HepG2 (cell line): Measurements from ENCODE around the gene WSB2. TPM values are rescaled to one million over a fixed set of nuclear protein-coding genes. Genes with fewer than 3 reads are reported as not detected.

Experiments used
- FOXA3 ChIP-seq: IDR thresholded peaks from 2 replicates; pipeline ENCODE4 v1.6.1; 2016; ENCODE audit warnings: missing genetic modification reagents, missing compliant biosample characterization
- GABPB1 ChIP-seq: IDR thresholded peaks from 2 replicates; pipeline ENCODE4 v1.6.1; 2016; ENCODE audit warnings: mild to moderate bottlenecking, missing genetic modification reagents, moderate library complexity, missing compliant biosample characterization
- GFI1 ChIP-seq: sonication (generic); formaldehyde crosslinking; IDR thresholded peaks from 2 replicates; pipeline ENCODE4 v1.5.0; 2020; ENCODE audit warnings: missing genetic modification reagents, mild to moderate bottlenecking, borderline replicate concordance
- KMT2A ChIP-seq: sonication (generic); formaldehyde crosslinking; IDR thresholded peaks from 2 replicates; pipeline ENCODE4 v1.4.0; 2020; ENCODE audit warnings: missing genetic modification reagents
- MIXL1 ChIP-seq: IDR thresholded peaks from 2 replicates; pipeline ENCODE4 v1.6.1; 2016
- MXD1 ChIP-seq: sonication (generic); formaldehyde crosslinking; IDR thresholded peaks from 2 replicates; pipeline ENCODE4 v1.4.0; 2020; ENCODE audit warnings: mild to moderate bottlenecking, missing genetic modification reagents
- PAF1 ChIP-seq: IDR thresholded peaks from 2 replicates; pipeline ENCODE4 v1.6.1; 2016; ENCODE audit warnings: missing genetic modification reagents, missing compliant biosample characterization
- ZBTB40 ChIP-seq, 2 experiments: fragments of 450-650 bp in 1 of 2; sonication (generic) in 1 of 2; formaldehyde crosslinking in 1 of 2; IDR thresholded peaks; 2 replicates each; pipeline versions ENCODE4 v1.6.1 to v1.8.0; 2016 to 2022; ENCODE audit warnings: antibody characterized with exemption in 1 of 2, mild to moderate bottlenecking in 1 of 2, missing genetic modification reagents in 1 of 2
- ZNF354B ChIP-seq: sonication (generic); formaldehyde crosslinking; IDR thresholded peaks from 2 replicates; pipeline ENCODE4 v1.8.0; 2022; ENCODE audit warnings: mild to moderate bottlenecking, missing genetic modification reagents
- ZNF451 ChIP-seq: sonication (generic); formaldehyde crosslinking; IDR thresholded peaks from 2 replicates; pipeline ENCODE4 v1.5.0; 2020; ENCODE audit warnings: mild to moderate bottlenecking, missing genetic modification reagents
- ZNF619 ChIP-seq: sonication (generic); formaldehyde crosslinking; IDR thresholded peaks from 2 replicates; pipeline ENCODE4 v1.4.0; 2020; ENCODE audit warnings: mild to moderate bottlenecking, missing genetic modification reagents
- ZNF777 ChIP-seq: sonication (generic); formaldehyde crosslinking; IDR thresholded peaks from 2 replicates; pipeline ENCODE4 v1.4.0; 2020; ENCODE audit warnings: missing genetic modification reagents
- polyA plus RNA-seq, 8 experiments: library from polyadenylated mRNA; depleted of rRNA in 3 of 8; stranded (reverse) in 7 of 8; unstranded in 1 of 8; fragments of >200 nt; fragmentation: Illumina TruSeq in 4 of 8; extraction: Trizol in 4 of 8; gene quantifications; 2 replicates each; pipeline versions ENCODE4 v1.2.1 to v1.2.3, GENCODE V29; 2011 to 2016; ENCODE audit warnings: low read depth in 4 of 8, missing spikeins in 1 of 8, mixed read lengths in 1 of 8; ENCODE audit not compliant: insufficient read depth in 1 of 8
- total RNA-seq, 5 experiments: library from RNA; depleted of rRNA; stranded (reverse); fragments of >200 nt; fragmentation: Illumina TruSeq; extraction: Trizol; gene quantifications; 2 replicates each; pipeline ENCODE4 v1.2.3, GENCODE V29; 2016; ENCODE audit warnings: low read depth in 1 of 5
- TF ChIP-seq, protein P1 (sequence below): IDR thresholded peaks from 2 replicates; pipeline ENCODE4 v1.6.1; 2016; ENCODE audit warnings: low read depth
- TF ChIP-seq, protein P2 (sequence below): sonication (generic); formaldehyde crosslinking; IDR thresholded peaks from 2 replicates; pipeline ENCODE4 v1.5.0; 2020; ENCODE audit warnings: missing genetic modification reagents
- TF ChIP-seq, protein P3 (sequence below): sonication (generic); formaldehyde crosslinking; IDR thresholded peaks from 2 replicates; pipeline ENCODE4 v1.4.0; 2020; ENCODE audit warnings: missing genetic modification reagents

Gene WSB2
- total and polyA plus RNA-seq, 2 of the 13 experiments (the other 11 are each of a cell fraction or from before 2014, with no cell fraction given): 31.0 to 82.8 TPM

DNA sequence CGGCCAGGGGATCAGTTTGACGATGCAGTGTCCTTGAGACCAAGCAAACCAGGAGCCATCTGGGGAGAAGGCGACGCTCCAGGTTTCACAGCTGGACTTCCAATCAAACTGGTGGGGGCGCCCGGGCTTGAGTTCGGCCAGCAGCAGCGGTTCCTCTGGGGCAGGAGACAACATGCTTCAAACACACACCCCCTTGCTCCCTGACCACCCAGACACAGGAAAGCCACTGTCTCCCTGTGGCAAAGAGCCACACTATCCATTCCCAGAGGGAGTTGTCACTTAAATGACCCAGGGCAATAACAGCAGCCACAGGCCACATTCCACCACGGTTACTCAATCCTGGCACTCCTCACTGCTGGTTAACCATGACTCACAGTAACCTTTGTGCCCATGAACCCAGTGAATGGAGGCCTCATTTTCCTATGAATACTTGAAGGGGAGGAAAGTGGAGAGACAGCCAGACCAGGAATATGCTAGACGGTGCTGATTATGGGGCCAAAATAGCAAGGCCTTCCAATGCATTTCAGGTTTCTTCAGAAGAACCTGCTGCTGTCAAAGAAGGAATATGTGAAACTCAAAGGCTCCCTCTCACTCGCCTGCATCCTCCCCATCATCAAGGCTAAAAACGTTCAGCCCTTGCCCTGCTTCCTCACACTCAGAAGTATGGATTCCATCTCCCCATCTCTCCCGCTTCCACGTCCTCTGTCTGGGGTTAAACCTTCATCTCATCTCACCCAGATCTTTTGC lies 8.5 kb downstream of the WSB2 start (continued):
- TF ChIP-seq, protein P1, sequence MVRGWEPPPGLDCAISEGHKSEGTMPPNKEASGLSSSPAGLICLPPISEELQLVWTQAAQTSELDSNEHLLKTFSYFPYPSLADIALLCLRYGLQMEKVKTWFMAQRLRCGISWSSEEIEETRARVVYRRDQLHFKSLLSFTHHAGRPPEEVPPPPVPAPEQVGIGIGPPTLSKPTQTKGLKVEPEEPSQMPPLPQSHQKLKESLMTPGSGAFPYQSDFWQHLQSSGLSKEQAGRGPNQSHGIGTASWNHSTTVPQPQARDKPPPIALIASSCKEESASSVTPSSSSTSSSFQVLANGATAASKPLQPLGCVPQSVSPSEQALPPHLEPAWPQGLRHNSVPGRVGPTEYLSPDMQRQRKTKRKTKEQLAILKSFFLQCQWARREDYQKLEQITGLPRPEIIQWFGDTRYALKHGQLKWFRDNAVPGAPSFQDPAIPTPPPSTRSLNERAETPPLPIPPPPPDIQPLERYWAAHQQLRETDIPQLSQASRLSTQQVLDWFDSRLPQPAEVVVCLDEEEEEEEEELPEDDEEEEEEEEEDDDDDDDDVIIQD: peak; percentile 91
- TF ChIP-seq GFI1 (peak; percentile 56; the same call in 1 of the 2 replicates), ZNF777 (CRISPR knock-in tag) (peak; percentile 58), PAF1 (CRISPR knock-in tag) (no peak), KMT2A (CRISPR knock-in tag) (peak; percentile 80; the same call in 1 of the 2 replicates), ZNF619 (CRISPR knock-in tag) (peak; percentile 66; the same call in 1 of the 2 replicates), FOXA3 (CRISPR knock-in tag) (peak; percentile 87), MXD1 (CRISPR knock-in tag) (no peak), MIXL1 (CRISPR knock-in tag) (peak; percentile 89; the same call in 1 of the 2 replicates), GABPB1 (CRISPR knock-in tag) (peak; percentile 57; the same call in 1 of the 2 replicates), ZNF354B (0 out of 2 replicates have a peak, but pooled peaks have one; percentile 28), ZNF451 (CRISPR knock-in tag) (peak; percentile 77), ZBTB40 (IDR thresholded peaks at IDR 0.05) (no peak), ZBTB40 (CRISPR knock-in tag; IDR thresholded peaks at IDR 0.05) (peak; percentile 87)
- TF ChIP-seq, protein P2, sequence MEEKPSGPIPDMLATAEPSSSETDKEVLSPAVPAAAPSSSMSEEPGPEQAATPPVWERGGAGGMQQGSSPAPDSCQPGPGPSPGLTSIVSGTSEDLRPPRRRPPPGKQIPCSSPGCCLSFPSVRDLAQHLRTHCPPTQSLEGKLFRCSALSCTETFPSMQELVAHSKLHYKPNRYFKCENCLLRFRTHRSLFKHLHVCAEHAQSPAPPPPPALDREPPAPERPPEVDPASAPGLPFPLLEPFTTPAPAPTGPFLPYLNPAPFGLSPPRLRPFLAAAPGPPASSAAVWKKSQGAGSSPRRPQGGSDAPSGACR (CRISPR knock-in tag): peak; percentile 70; the same call in 1 of the 2 replicates
- TF ChIP-seq, protein P3, sequence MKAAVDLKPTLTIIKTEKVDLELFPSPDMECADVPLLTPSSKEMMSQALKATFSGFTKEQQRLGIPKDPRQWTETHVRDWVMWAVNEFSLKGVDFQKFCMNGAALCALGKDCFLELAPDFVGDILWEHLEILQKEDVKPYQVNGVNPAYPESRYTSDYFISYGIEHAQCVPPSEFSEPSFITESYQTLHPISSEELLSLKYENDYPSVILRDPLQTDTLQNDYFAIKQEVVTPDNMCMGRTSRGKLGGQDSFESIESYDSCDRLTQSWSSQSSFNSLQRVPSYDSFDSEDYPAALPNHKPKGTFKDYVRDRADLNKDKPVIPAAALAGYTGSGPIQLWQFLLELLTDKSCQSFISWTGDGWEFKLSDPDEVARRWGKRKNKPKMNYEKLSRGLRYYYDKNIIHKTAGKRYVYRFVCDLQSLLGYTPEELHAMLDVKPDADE: no peak
